WTC11 (cell line): ENCODE measurements around the gene STX3. TPM values are rescaled to one million over a fixed set of nuclear protein-coding genes. Genes with fewer than 3 reads are reported as not detected.

ENCODE experiments used
- ATAC-seq: fragments of 200-7000 bp; cut with Tn5 transposase; 2 replicates; pipeline ENCODE4 v1.10.0; 2021; ENCODE audit warnings: mild to moderate bottlenecking, moderate library complexity
- CTCF ChIA-PET: fragments of 300-600 bp; sonication (Branson Sonifier 250); formaldehyde crosslinking; loops from one replicate; lab custom pipeline; 2021; ENCODE audit warnings: antibody characterized with exemption; lab: Charles Lee
- POLR2A ChIA-PET: fragments of 350-600 bp; sonication (Branson Sonifier 250); formaldehyde crosslinking; loops from one replicate; lab custom pipeline; 2021; ENCODE audit warnings: antibody characterized with exemption; lab: Charles Lee
- DNase-seq: peaks from one replicate; pipeline ENCODE4 v3.0.0; 2021; ENCODE audit warnings: low spot score
- H3K27ac Mint-ChIP-seq: 2 replicates; pipeline ENCODE4 v1.8.0; 2021; ENCODE audit warnings: mixed read lengths
- H3K27me3 Mint-ChIP-seq: 2 replicates; pipeline ENCODE4 v1.8.0; 2021; ENCODE audit warnings: low read depth, mild to moderate bottlenecking, moderate library complexity, mixed read lengths
- H3K36me3 Mint-ChIP-seq: 2 replicates; pipeline ENCODE4 v1.8.0; 2021; ENCODE audit warnings: mixed read lengths
- H3K4me1 Mint-ChIP-seq: 2 replicates; pipeline ENCODE4 v1.8.0; 2022; ENCODE audit warnings: mixed read lengths
- H3K4me3 Mint-ChIP-seq: 2 replicates; pipeline ENCODE4 v1.8.0; 2021; ENCODE audit warnings: mild to moderate bottlenecking, moderate library complexity, mixed read lengths
- H3K9me3 Mint-ChIP-seq: 2 replicates; pipeline ENCODE4 v1.8.0; 2021; ENCODE audit warnings: mixed read lengths
- CREM ChIP-seq: sonication (generic); formaldehyde crosslinking; IDR thresholded peaks from 2 replicates; pipeline ENCODE4 v1.8.1; 2022; ENCODE audit warnings: mild to moderate bottlenecking, missing genetic modification reagents, moderate library complexity
- ELF4 ChIP-seq: sonication (generic); formaldehyde crosslinking; IDR thresholded peaks from 2 replicates; pipeline ENCODE4 v1.8.1; 2022; ENCODE audit warnings: low read depth, mild to moderate bottlenecking, moderate library complexity, missing genetic modification reagents
- FOXP1 ChIP-seq: sonication (generic); formaldehyde crosslinking; IDR thresholded peaks from 2 replicates; pipeline ENCODE4 v1.8.0; 2022; ENCODE audit warnings: missing genetic modification reagents, mild to moderate bottlenecking, moderate library complexity, borderline replicate concordance
- GTF2I ChIP-seq: fragments of 250-450 bp; sonication (Bioruptor Pico); conservative IDR thresholded peaks from 2 replicates; pipeline ENCODE4 v1.4.0; 2021; ENCODE audit warnings: mild to moderate bottlenecking
- RELA ChIP-seq: sonication (generic); formaldehyde crosslinking; IDR thresholded peaks from 2 replicates; pipeline ENCODE4 v1.8.1; 2022; ENCODE audit warnings: missing genetic modification reagents, mild to moderate bottlenecking, borderline replicate concordance
- TEAD1 ChIP-seq: sonication (generic); formaldehyde crosslinking; IDR thresholded peaks from 2 replicates; pipeline ENCODE4 v1.8.0; 2022; ENCODE audit warnings: mild to moderate bottlenecking, missing genetic modification reagents
- TEAD4 ChIP-seq: sonication (generic); formaldehyde crosslinking; IDR thresholded peaks from 2 replicates; pipeline ENCODE4 v1.8.0; 2022; ENCODE audit warnings: mild to moderate bottlenecking, missing genetic modification reagents
- TP53 ChIP-seq: sonication (generic); formaldehyde crosslinking; IDR thresholded peaks from 2 replicates; pipeline ENCODE4 v1.8.1; 2023; ENCODE audit warnings: mild to moderate bottlenecking, missing genetic modification reagents
- ZNF121 ChIP-seq: sonication (generic); formaldehyde crosslinking; IDR thresholded peaks from 2 replicates; pipeline ENCODE4 v1.8.0; 2023; ENCODE audit warnings: missing genetic modification reagents
- ZNF138 ChIP-seq: sonication (generic); formaldehyde crosslinking; conservative IDR thresholded peaks from 2 replicates; pipeline ENCODE4 v1.8.1; 2022; ENCODE audit warnings: mild to moderate bottlenecking, moderate library complexity, missing genetic modification reagents
- ZNF232 ChIP-seq: sonication (generic); formaldehyde crosslinking; IDR thresholded peaks from 2 replicates; pipeline ENCODE4 v1.8.0; 2022; ENCODE audit warnings: mild to moderate bottlenecking, missing genetic modification reagents
- ZNF263 ChIP-seq: sonication (generic); formaldehyde crosslinking; IDR thresholded peaks from 2 replicates; pipeline ENCODE4 v1.8.1; 2022; ENCODE audit warnings: low read depth, mild to moderate bottlenecking, moderate library complexity, missing genetic modification reagents
- ZNF317 ChIP-seq: sonication (generic); formaldehyde crosslinking; IDR thresholded peaks from 2 replicates; pipeline ENCODE4 v1.8.1; 2023; ENCODE audit warnings: low read depth, mild to moderate bottlenecking, moderate library complexity, missing genetic modification reagents, borderline replicate concordance
- ZNF423 ChIP-seq: fragments of 250-450 bp; sonication (Bioruptor Pico); IDR thresholded peaks from 2 replicates; pipeline ENCODE4 v2.1.2; 2022; ENCODE audit warnings: mild to moderate bottlenecking, moderate library complexity
- total RNA-seq: library from RNA; stranded (reverse); gene quantifications from 3 replicates; pipeline ENCODE4 v1.2.3, GENCODE V29; 2021
- TF ChIP-seq, protein P1 (sequence below): fragments of 250-450 bp; sonication (Bioruptor Pico); IDR thresholded peaks from 2 replicates; pipeline ENCODE4 v1.9.0; 2021; ENCODE audit warnings: mild to moderate bottlenecking
- TF ChIP-seq, protein P2 (sequence below): sonication (generic); formaldehyde crosslinking; IDR thresholded peaks from 2 replicates; pipeline ENCODE4 v1.8.0; 2022; ENCODE audit warnings: mild to moderate bottlenecking, missing genetic modification reagents
- TF ChIP-seq, protein P3 (sequence below): sonication (generic); formaldehyde crosslinking; IDR thresholded peaks from 2 replicates; pipeline ENCODE4 v1.8.1; 2023; ENCODE audit warnings: mild to moderate bottlenecking, missing genetic modification reagents, moderate library complexity
- TF ChIP-seq, protein P4 (sequence below): fragments of 250-450 bp; sonication (Bioruptor Pico); IDR thresholded peaks from 2 replicates; pipeline ENCODE4 v1.9.0; 2021; ENCODE audit warnings: mild to moderate bottlenecking, borderline replicate concordance
- TF ChIP-seq, protein P5 (sequence below): sonication (generic); formaldehyde crosslinking; IDR thresholded peaks from 2 replicates; pipeline ENCODE4 v1.8.0; 2023; ENCODE audit warnings: mild to moderate bottlenecking, missing genetic modification reagents
- TF ChIP-seq, protein P6 (sequence below): fragments of 250-450 bp; sonication (Bioruptor Pico); IDR thresholded peaks from 2 replicates; pipeline ENCODE4 v1.8.0; 2021; ENCODE audit warnings: mild to moderate bottlenecking

Gene STX3
- total RNA-seq, 1 experiment from 2014 or later: 52.7 TPM

DNA sequence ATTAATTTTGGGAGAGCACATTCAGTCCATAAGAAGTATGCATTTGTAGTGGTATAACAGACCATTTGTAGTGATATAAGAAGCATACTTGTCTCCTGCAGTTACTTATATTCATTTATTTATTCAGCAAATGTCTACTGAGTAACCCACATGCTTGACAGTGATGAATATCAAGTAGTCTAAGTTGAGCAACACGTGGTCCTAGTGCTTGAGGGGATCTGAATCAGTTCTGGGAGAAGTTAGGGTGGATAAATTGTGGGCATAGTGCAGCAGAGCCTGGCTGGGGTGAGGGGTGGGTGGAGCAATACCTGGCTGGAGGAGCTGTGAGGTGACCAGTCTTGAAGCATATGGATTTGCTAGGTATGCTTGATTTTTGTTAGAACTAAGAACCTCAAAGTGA, 24.3 kb downstream of the STX3 start:
- no peak for TF ChIP-seq TP53
- Mint-ChIP-seq H3K36me3 (peaks cover 49% of the 10 kb centered on the region), H3K4me1 (no peaks in the 10 kb centered on the region), H3K4me3 (no peak overlapping the region), H3K9me3 (peaks cover 20% of the 10 kb centered on the region), H3K27me3 (no peaks in the 10 kb centered on the region), H3K27ac (no peak overlapping the region)
- ATAC-seq (no peak), DNase-seq (no peak)
- CTCF ChIA-PET: no interaction called here
- POLR2A ChIA-PET: no interaction called here

DNA sequence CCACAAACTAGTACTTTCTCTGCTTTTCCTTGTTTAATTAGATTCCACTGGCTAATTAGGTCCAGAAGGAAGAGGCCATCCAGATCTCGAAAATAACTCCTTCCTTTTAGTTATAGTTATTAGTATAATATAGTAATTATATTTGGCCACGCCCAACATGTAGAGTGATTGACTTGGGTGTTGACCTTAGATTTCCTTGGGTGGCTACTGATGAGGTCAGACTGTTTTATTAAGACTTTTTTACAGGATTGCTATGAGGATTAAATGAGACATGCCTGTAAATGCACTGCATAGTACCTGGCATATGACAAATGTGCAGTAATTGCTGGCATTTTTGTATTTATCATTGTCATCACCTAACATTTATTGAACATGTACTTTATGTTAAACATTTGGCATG, 26.9 kb downstream of the STX3 start:
- no peak for ATAC-seq
- Mint-ChIP-seq H3K27me3 (no peaks in the 10 kb centered on the region), H3K4me1 (no peaks in the 10 kb centered on the region), H3K9me3 (peaks cover 22% of the 10 kb centered on the region), H3K36me3 (peaks cover 55% of the 10 kb centered on the region), H3K4me3 (no peak overlapping the region), H3K27ac (no peak overlapping the region)
- TF ChIP-seq FOXP1 (CRISPR knock-in tag) (no peak), TEAD4 (no peak), ZNF121 (CRISPR knock-in tag) (no peak), ZNF263 (no peak), TP53 (no peak), ELF4 (CRISPR knock-in tag) (no peak), RELA (CRISPR knock-in tag) (no peak), TEAD1 (CRISPR knock-in tag) (no peak), ZNF423 (no peak)
- TF ChIP-seq, protein P1, sequence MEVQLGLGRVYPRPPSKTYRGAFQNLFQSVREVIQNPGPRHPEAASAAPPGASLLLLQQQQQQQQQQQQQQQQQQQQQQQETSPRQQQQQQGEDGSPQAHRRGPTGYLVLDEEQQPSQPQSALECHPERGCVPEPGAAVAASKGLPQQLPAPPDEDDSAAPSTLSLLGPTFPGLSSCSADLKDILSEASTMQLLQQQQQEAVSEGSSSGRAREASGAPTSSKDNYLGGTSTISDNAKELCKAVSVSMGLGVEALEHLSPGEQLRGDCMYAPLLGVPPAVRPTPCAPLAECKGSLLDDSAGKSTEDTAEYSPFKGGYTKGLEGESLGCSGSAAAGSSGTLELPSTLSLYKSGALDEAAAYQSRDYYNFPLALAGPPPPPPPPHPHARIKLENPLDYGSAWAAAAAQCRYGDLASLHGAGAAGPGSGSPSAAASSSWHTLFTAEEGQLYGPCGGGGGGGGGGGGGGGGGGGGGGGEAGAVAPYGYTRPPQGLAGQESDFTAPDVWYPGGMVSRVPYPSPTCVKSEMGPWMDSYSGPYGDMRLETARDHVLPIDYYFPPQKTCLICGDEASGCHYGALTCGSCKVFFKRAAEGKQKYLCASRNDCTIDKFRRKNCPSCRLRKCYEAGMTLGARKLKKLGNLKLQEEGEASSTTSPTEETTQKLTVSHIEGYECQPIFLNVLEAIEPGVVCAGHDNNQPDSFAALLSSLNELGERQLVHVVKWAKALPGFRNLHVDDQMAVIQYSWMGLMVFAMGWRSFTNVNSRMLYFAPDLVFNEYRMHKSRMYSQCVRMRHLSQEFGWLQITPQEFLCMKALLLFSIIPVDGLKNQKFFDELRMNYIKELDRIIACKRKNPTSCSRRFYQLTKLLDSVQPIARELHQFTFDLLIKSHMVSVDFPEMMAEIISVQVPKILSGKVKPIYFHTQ: no peak
- TF ChIP-seq, protein P2, sequence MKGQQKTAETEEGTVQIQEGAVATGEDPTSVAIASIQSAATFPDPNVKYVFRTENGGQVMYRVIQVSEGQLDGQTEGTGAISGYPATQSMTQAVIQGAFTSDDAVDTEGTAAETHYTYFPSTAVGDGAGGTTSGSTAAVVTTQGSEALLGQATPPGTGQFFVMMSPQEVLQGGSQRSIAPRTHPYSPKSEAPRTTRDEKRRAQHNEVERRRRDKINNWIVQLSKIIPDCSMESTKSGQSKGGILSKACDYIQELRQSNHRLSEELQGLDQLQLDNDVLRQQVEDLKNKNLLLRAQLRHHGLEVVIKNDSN (CRISPR knock-in tag): no peak
- TF ChIP-seq, protein P3, sequence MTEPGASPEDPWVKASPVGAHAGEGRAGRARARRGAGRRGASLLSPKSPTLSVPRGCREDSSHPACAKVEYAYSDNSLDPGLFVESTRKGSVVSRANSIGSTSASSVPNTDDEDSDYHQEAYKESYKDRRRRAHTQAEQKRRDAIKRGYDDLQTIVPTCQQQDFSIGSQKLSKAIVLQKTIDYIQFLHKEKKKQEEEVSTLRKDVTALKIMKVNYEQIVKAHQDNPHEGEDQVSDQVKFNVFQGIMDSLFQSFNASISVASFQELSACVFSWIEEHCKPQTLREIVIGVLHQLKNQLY (CRISPR knock-in tag): no peak
- TF ChIP-seq, protein P4, sequence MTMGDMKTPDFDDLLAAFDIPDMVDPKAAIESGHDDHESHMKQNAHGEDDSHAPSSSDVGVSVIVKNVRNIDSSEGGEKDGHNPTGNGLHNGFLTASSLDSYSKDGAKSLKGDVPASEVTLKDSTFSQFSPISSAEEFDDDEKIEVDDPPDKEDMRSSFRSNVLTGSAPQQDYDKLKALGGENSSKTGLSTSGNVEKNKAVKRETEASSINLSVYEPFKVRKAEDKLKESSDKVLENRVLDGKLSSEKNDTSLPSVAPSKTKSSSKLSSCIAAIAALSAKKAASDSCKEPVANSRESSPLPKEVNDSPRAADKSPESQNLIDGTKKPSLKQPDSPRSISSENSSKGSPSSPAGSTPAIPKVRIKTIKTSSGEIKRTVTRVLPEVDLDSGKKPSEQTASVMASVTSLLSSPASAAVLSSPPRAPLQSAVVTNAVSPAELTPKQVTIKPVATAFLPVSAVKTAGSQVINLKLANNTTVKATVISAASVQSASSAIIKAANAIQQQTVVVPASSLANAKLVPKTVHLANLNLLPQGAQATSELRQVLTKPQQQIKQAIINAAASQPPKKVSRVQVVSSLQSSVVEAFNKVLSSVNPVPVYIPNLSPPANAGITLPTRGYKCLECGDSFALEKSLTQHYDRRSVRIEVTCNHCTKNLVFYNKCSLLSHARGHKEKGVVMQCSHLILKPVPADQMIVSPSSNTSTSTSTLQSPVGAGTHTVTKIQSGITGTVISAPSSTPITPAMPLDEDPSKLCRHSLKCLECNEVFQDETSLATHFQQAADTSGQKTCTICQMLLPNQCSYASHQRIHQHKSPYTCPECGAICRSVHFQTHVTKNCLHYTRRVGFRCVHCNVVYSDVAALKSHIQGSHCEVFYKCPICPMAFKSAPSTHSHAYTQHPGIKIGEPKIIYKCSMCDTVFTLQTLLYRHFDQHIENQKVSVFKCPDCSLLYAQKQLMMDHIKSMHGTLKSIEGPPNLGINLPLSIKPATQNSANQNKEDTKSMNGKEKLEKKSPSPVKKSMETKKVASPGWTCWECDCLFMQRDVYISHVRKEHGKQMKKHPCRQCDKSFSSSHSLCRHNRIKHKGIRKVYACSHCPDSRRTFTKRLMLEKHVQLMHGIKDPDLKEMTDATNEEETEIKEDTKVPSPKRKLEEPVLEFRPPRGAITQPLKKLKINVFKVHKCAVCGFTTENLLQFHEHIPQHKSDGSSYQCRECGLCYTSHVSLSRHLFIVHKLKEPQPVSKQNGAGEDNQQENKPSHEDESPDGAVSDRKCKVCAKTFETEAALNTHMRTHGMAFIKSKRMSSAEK: no peak
- POLR2A ChIA-PET: no interaction called here
- DNase-seq: no peak
- CTCF ChIA-PET: no interaction called here

DNA sequence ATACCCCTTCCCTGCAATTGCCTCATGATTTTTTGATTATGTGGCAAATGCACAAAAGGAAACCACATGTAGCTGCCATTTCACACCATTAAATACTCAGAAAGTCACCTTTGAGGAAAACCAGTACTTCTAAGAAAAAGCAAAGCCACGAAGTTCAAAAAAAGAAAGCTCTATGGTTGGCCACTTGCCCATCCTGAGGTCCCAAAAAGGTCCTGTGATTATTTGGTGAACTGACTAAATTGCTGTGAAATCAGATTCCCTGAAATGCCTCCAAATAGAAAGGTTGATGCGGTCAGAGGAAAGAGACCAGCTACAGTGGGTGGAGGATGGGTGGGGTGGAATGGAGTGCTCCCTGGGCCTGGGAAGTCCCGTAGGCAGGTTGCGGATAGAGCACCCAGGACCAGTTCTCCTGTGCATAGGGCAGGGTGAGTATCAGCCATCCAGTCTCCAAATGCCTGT, 28.5 kb downstream of the STX3 start:
- ChIA-PET POLR2A (no interaction called here), CTCF (no interaction called here)
- Mint-ChIP-seq H3K9me3 (peaks cover 22% of the 10 kb centered on the region), H3K27ac (no peak overlapping the region), H3K27me3 (no peaks in the 10 kb centered on the region), H3K4me3 (no peak overlapping the region), H3K4me1 (no peaks in the 10 kb centered on the region), H3K36me3 (peaks cover 66% of the 10 kb centered on the region)
- no peak for DNase-seq
- no peak for ATAC-seq
- TF ChIP-seq ZNF317 (CRISPR knock-in tag) (no peak), GTF2I (CRISPR knock-in tag) (no peak), FOXP1 (CRISPR knock-in tag) (no peak), ZNF138 (no peak), CREM (CRISPR knock-in tag) (no peak), TP53 (no peak), ZNF232 (CRISPR knock-in tag) (no peak)
- TF ChIP-seq, protein P5, sequence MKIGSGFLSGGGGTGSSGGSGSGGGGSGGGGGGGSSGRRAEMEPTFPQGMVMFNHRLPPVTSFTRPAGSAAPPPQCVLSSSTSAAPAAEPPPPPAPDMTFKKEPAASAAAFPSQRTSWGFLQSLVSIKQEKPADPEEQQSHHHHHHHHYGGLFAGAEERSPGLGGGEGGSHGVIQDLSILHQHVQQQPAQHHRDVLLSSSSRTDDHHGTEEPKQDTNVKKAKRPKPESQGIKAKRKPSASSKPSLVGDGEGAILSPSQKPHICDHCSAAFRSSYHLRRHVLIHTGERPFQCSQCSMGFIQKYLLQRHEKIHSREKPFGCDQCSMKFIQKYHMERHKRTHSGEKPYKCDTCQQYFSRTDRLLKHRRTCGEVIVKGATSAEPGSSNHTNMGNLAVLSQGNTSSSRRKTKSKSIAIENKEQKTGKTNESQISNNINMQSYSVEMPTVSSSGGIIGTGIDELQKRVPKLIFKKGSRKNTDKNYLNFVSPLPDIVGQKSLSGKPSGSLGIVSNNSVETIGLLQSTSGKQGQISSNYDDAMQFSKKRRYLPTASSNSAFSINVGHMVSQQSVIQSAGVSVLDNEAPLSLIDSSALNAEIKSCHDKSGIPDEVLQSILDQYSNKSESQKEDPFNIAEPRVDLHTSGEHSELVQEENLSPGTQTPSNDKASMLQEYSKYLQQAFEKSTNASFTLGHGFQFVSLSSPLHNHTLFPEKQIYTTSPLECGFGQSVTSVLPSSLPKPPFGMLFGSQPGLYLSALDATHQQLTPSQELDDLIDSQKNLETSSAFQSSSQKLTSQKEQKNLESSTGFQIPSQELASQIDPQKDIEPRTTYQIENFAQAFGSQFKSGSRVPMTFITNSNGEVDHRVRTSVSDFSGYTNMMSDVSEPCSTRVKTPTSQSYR (CRISPR knock-in tag): no peak
- TF ChIP-seq, protein P6, sequence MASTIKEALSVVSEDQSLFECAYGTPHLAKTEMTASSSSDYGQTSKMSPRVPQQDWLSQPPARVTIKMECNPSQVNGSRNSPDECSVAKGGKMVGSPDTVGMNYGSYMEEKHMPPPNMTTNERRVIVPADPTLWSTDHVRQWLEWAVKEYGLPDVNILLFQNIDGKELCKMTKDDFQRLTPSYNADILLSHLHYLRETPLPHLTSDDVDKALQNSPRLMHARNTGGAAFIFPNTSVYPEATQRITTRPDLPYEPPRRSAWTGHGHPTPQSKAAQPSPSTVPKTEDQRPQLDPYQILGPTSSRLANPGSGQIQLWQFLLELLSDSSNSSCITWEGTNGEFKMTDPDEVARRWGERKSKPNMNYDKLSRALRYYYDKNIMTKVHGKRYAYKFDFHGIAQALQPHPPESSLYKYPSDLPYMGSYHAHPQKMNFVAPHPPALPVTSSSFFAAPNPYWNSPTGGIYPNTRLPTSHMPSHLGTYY (CRISPR knock-in tag): no peak
